Loucy (cell line): ENCODE data around the gene RCAN1.

Source experiments
- H2AFZ ChIP-seq: fragments of 200-600 bp; sonication (generic); 2 replicates; pipeline ENCODE4 v1.6.0; 2016; ENCODE audit warnings: antibody characterized with exemption, mild to moderate bottlenecking, low read length, moderate library complexity
- H3F3A ChIP-seq: fragments of 200-600 bp; 2 replicates; pipeline ENCODE4 v1.6.0; 2016; ENCODE audit warnings: antibody characterized with exemption, low read depth, mild to moderate bottlenecking
- H3K27me3 ChIP-seq: fragments of 200-600 bp; sonication (generic); 2 replicates; pipeline ENCODE4 v1.6.1; 2014; ENCODE audit warnings: low read length, mild to moderate bottlenecking; ENCODE audit not compliant: insufficient read depth, poor library complexity, severe bottlenecking
- H3K36me3 ChIP-seq: fragments of 200-600 bp; sonication (generic); 2 replicates; pipeline ENCODE4 v1.6.1; 2016; ENCODE audit warnings: low read length; ENCODE audit not compliant: insufficient read depth
- H3K4me1 ChIP-seq: fragments of 200-600 bp; sonication (generic); 2 replicates; pipeline ENCODE4 v1.5.1; 2014; ENCODE audit warnings: low read length, mild to moderate bottlenecking; ENCODE audit not compliant: insufficient read depth, poor library complexity, severe bottlenecking
- H3K4me2 ChIP-seq: fragments of 200-600 bp; sonication (generic); 2 replicates; pipeline ENCODE4 v1.6.0; 2014; ENCODE audit warnings: antibody characterized with exemption, low read length, low read depth, mild to moderate bottlenecking; ENCODE audit not compliant: poor library complexity, severe bottlenecking
- H3K4me3 ChIP-seq: fragments of 200-600 bp; sonication (generic); 2 replicates; pipeline ENCODE4 v1.5.1; 2014; ENCODE audit warnings: low read length, mild to moderate bottlenecking, mixed read lengths; ENCODE audit not compliant: poor library complexity, severe bottlenecking
- H3K79me2 ChIP-seq: fragments of 200-600 bp; sonication (generic); 2 replicates; pipeline ENCODE4 v1.6.1; 2014; ENCODE audit warnings: low read length; ENCODE audit not compliant: insufficient read depth
- H3K9ac ChIP-seq: fragments of 200-600 bp; sonication (generic); 2 replicates; pipeline ENCODE4 v1.6.0; 2014; ENCODE audit warnings: mild to moderate bottlenecking, low read depth, low read length, moderate library complexity; ENCODE audit not compliant: poor library complexity, severe bottlenecking
- H3K9me2 ChIP-seq: fragments of 200-600 bp; sonication (generic); replicated peaks from 2 replicates; pipeline ENCODE4 v1.6.1; 2016; ENCODE audit warnings: low read depth, low read length, mixed read lengths
- H3K9me3 ChIP-seq: fragments of 200-600 bp; sonication (generic); 2 replicates; pipeline ENCODE4 v1.6.1; 2014; ENCODE audit warnings: mild to moderate bottlenecking, antibody characterized with exemption, low read length, low read depth; ENCODE audit not compliant: insufficient read depth
- H4K20me1 ChIP-seq: fragments of 200-600 bp; sonication (generic); 2 replicates; pipeline ENCODE4 v1.6.0; 2014; ENCODE audit warnings: antibody characterized with exemption, low read length, mild to moderate bottlenecking; ENCODE audit not compliant: insufficient read depth, poor library complexity, severe bottlenecking
- CTCF ChIP-seq: fragments of 200-600 bp; sonication (generic); conservative IDR thresholded peaks from 2 replicates; pipeline ENCODE4 v1.5.1; 2014; ENCODE audit warnings: mild to moderate bottlenecking, antibody characterized with exemption, low read length
- EZH2phosphoT487 ChIP-seq: fragments of 200-600 bp; IDR thresholded peaks from 2 replicates; pipeline ENCODE4 v1.6.1; 2018; ENCODE audit warnings: antibody characterized with exemption, mild to moderate bottlenecking, moderate library complexity, borderline replicate concordance

Gene RCAN1

GRCh38 chr21:34531399-34531798 lies 83.5 kb downstream of the RCAN1 start:
- Histone ChIP-seq H3K9me2 (no peaks in the 10 kb centered on the region), H3K4me2 (no peak overlapping the region), H4K20me1 (no peaks in the 10 kb centered on the region), H3K79me2 (no peaks in the 10 kb centered on the region), H3K36me3 (no peaks in the 10 kb centered on the region), H3K9me3 (no peaks in the 10 kb centered on the region), H3K27me3 (no peaks in the 10 kb centered on the region), H3F3A (no peaks in the 10 kb centered on the region), H3K4me3 (no peak overlapping the region), H2AFZ (no peak overlapping the region), H3K9ac (no peak overlapping the region), H3K4me1 (no peaks in the 10 kb centered on the region)
- TF ChIP-seq CTCF = no peak
- TF ChIP-seq EZH2phosphoT487 = no peak

GRCh38 chr21:34530261-34530660 lies 84.7 kb downstream of the RCAN1 start:
- H3K79me2 ChIP-seq = no peaks in the 10 kb centered on the region
- no peak overlapping the region for H3K9ac ChIP-seq
- H3K4me2 ChIP-seq = no peak overlapping the region
- no peaks in the 10 kb centered on the region for H3K36me3 ChIP-seq
- H3K27me3 ChIP-seq = no peaks in the 10 kb centered on the region
- H3F3A ChIP-seq = no peaks in the 10 kb centered on the region
- TF ChIP-seq CTCF = no peak
- no peak for TF ChIP-seq EZH2phosphoT487
- no peaks in the 10 kb centered on the region for H3K9me2 ChIP-seq
- H3K4me1 ChIP-seq = no peaks in the 10 kb centered on the region
- no peak overlapping the region for H2AFZ ChIP-seq
- H3K4me3 ChIP-seq = no peak overlapping the region
- H3K9me3 ChIP-seq = no peaks in the 10 kb centered on the region
- no peaks in the 10 kb centered on the region for H4K20me1 ChIP-seq

- Histone ChIP-seq H3K36me3 (no peaks in the 10 kb centered on the region), H3K79me2 (no peaks in the 10 kb centered on the region), H3K9me3 (no peaks in the 10 kb centered on the region), H3K4me1 (no peaks in the 10 kb centered on the region), H3K4me2 (no peak overlapping the region), H3K27me3 (no peaks in the 10 kb centered on the region), H4K20me1 (no peaks in the 10 kb centered on the region), H3K4me3 (no peak overlapping the region), H2AFZ (no peak overlapping the region), H3F3A (no peaks in the 10 kb centered on the region), H3K9ac (no peak overlapping the region), H3K9me2 (no peaks in the 10 kb centered on the region)
- TF ChIP-seq EZH2phosphoT487 = no peak
- TF ChIP-seq CTCF = no peak
Observed at GRCh38 chr21:34528131-34528561, 86.8 kb downstream of the RCAN1 start.
